ENCODE results near the gene ZNF486. TPM values are rescaled to one million over a fixed set of nuclear protein-coding genes. Genes with fewer than 3 reads are reported as not detected.

The ZNF486 gene
- total RNA-seq (2022; extraction: Qiagen RNA extraction): not detected in 5 replicates

DNA sequence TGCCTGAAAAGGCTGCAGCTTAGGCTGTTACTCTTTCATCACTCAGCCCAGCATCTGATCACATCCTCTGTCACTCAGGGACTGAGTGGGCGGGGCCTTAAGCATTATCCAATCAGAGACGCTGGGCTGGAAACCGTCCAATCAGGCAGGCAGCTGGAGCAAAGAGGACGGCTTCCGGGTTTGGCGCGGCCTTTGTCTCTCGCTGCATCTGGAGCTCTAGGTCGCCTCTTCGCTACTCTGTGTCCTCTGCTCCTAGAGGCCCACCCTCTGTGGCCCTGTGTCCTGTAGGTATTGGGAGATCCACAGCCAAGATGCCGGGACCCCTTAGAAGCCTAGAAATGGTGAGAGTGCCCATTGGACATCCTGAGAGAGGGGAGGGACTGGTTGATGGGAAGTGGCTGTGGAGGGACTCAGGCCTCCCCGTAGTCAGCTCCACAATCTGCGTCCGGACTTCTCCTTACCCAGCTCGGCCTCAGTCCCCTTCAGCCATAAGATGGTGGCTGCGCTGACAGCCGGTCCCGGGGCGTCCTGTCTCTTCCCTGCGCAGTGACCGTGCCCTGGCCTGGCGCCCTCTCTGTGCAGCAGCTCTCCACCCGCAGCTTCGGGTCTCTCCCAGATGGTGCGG lies at the start of gene ZNF486:
TSS of gene ZNF486 (plus strand) at position 195 of the 625 bp plus-strand sequence. CDS start at position 312, 117 bp downstream.

Other genes with a start within 250 kb of the ZNF486 start
- not detected in 5 replicates for gene ZNF682, start 127.7 kb upstream of the ZNF486 start, total RNA-seq (2022; extraction: Qiagen RNA extraction)
- not detected in 5 replicates for gene ZNF90, start 89.2 kb upstream of the ZNF486 start, total RNA-seq (2022; extraction: Qiagen RNA extraction)